IMR-90 (cell line): ENCODE data around the gene MGAT1. TPM values are rescaled to one million over a fixed set of nuclear protein-coding genes. Genes with fewer than 3 reads are reported as not detected.
"Not testable (repeated sequence)": the region's sequence is repeated elsewhere in the genome, so short reads cannot be mapped to it uniquely, and the experiment has no call there.

Source experiments
- ATAC-seq: fragments of 200-7000 bp; cut with Tn5 transposase; 2 replicates; pipeline ENCODE4 v1.9.1; 2020; ENCODE audit warnings: low read depth, mild to moderate bottlenecking, moderate library complexity
- BruUV-seq: library from RNA; stranded (reverse); fragments of 400-500 nt; replicated peaks from 2 replicates; lab custom pipeline; 2021; lab: Mats Ljungman, UMichigan
- CTCF ChIA-PET: fragments of 300-600 bp; formaldehyde crosslinking; extraction: SDS; loops from one replicate; lab custom pipeline; 2021; ENCODE audit warnings: antibody characterized with exemption; lab: Yijun Ruan, JAX
- POLR2A ChIA-PET: fragments of 300-600 bp; sonication (Branson Sonifier 250); formaldehyde crosslinking; loops from one replicate; lab custom pipeline; 2022; ENCODE audit warnings: antibody characterized with exemption; ENCODE audit not compliant: unreplicated experiment; lab: Charles Lee
- DNase-seq: peaks from one replicate; pipeline ENCODE4 v3.0.0; 2013
- H2AFZ ChIP-seq: replicated peaks from 2 replicates; pipeline ENCODE3; 2013; ENCODE audit warnings: low read length, mild to moderate bottlenecking; ENCODE audit not compliant: poor library complexity
- H2AK5ac ChIP-seq: 2 replicates; pipeline ENCODE4 v1.6.1; 2013; ENCODE audit warnings: low read depth, low read length, inconsistent platforms
- H2AK9ac ChIP-seq: replicated peaks from 2 replicates; pipeline ENCODE3; 2013; ENCODE audit warnings: mild to moderate bottlenecking, low read depth, low read length, moderate library complexity; ENCODE audit not compliant: poor library complexity
- H2BK120ac ChIP-seq: 2 replicates; pipeline ENCODE4 v1.6.1; 2013; ENCODE audit warnings: low read depth, low read length, inconsistent platforms
- H2BK15ac ChIP-seq: 3 replicates; pipeline ENCODE4 v1.6.1; 2013; ENCODE audit warnings: low read depth, low read length, inconsistent platforms
- H2BK20ac ChIP-seq: 2 replicates; pipeline ENCODE4 v1.6.1; 2013; ENCODE audit warnings: low read depth, mild to moderate bottlenecking, inconsistent platforms, low read length, moderate library complexity
- H2BK5ac ChIP-seq: 2 replicates; pipeline ENCODE4 v1.6.1; 2013; ENCODE audit warnings: mild to moderate bottlenecking, low read depth, low read length, inconsistent platforms; ENCODE audit not compliant: poor library complexity, severe bottlenecking
- H3K14ac ChIP-seq: replicated peaks from 2 replicates; pipeline ENCODE4 v1.6.1; 2013; ENCODE audit warnings: low read depth, low read length, inconsistent platforms
- H3K18ac ChIP-seq: 2 replicates; pipeline ENCODE4 v1.6.1; 2013; ENCODE audit warnings: low read depth, low read length, control low read depth
- H3K23ac ChIP-seq: 2 replicates; pipeline ENCODE4 v1.6.1; 2013; ENCODE audit warnings: low read depth, low read length, inconsistent platforms
- H3K27ac ChIP-seq: 2 replicates; pipeline ENCODE4 v1.5.1; 2013; ENCODE audit warnings: mild to moderate bottlenecking, control low read depth, low read length; ENCODE audit not compliant: insufficient read depth
- H3K27me3 ChIP-seq: 2 replicates; pipeline ENCODE4 v1.6.1; 2013; ENCODE audit warnings: low read length; ENCODE audit not compliant: control insufficient read depth, insufficient read depth
- H3K36me3 ChIP-seq: 2 replicates; pipeline ENCODE4 v1.6.1; 2013; ENCODE audit warnings: low read length, mixed read lengths; ENCODE audit not compliant: control insufficient read depth, insufficient read depth
- H3K4ac ChIP-seq: 2 replicates; pipeline ENCODE4 v1.6.1; 2013; ENCODE audit warnings: low read depth, low read length, inconsistent platforms
- H3K4me1 ChIP-seq: 2 replicates; pipeline ENCODE4 v1.6.1; 2013; ENCODE audit warnings: low read length, mixed read lengths; ENCODE audit not compliant: control insufficient read depth, insufficient read depth
- H3K4me2 ChIP-seq: 2 replicates; pipeline ENCODE4 v1.6.1; 2013; ENCODE audit warnings: low read depth, mild to moderate bottlenecking, control low read depth, low read length, moderate library complexity
- H3K4me3 ChIP-seq: 2 replicates; pipeline ENCODE4 v1.5.1; 2013; ENCODE audit warnings: low read depth, mild to moderate bottlenecking, control low read depth, low read length, moderate library complexity; ENCODE audit not compliant: insufficient read depth
- H3K56ac ChIP-seq: 2 replicates; pipeline ENCODE4 v1.6.1; 2013; ENCODE audit warnings: low read length, inconsistent platforms; ENCODE audit not compliant: insufficient read depth; ENCODE audit errors: extremely low read depth
- H3K79me1 ChIP-seq, 2 experiments: 2 replicates each; pipeline ENCODE4 v1.6.1; 2013; ENCODE audit warnings: low read length in 2 of 2, inconsistent platforms in 1 of 2, low read depth in 1 of 2
- H3K9ac ChIP-seq: 2 replicates; pipeline ENCODE4 v1.6.1; 2013; ENCODE audit warnings: low read depth, low read length, control low read depth
- H3K9me1 ChIP-seq: 2 replicates; pipeline ENCODE4 v1.6.1; 2013; ENCODE audit warnings: low read length, inconsistent platforms; ENCODE audit not compliant: insufficient read depth
- H3K9me3 ChIP-seq: 2 replicates; pipeline ENCODE4 v1.6.1; 2013; ENCODE audit warnings: low read length; ENCODE audit not compliant: control insufficient read depth, insufficient read depth
- H4K20me1 ChIP-seq: 2 replicates; pipeline ENCODE4 v1.6.1; 2013; ENCODE audit warnings: low read length, inconsistent platforms; ENCODE audit not compliant: insufficient read depth
- H4K5ac ChIP-seq: 2 replicates; pipeline ENCODE4 v1.6.1; 2013; ENCODE audit warnings: mild to moderate bottlenecking, low read depth, low read length, control low read depth
- H4K8ac ChIP-seq, 2 experiments: 2 replicates each; pipeline ENCODE4 v1.6.1; 2013; ENCODE audit warnings: low read depth in 2 of 2, low read length in 2 of 2, control low read depth in 1 of 2, inconsistent platforms in 1 of 2
- H4K91ac ChIP-seq: 2 replicates; pipeline ENCODE4 v1.6.1; 2013; ENCODE audit warnings: low read depth, low read length, inconsistent platforms; ENCODE audit not compliant: insufficient read depth
- WGBS, 2 experiments: methylation state at CpG; one replicate each; pipeline versions ENCODE4 v1.1.5 to v1.1.7; 2013; ENCODE audit warnings: missing lambda C conversion rate in 2 of 2; ENCODE audit not compliant: insufficient read length in 1 of 2; ENCODE audit errors: extremely low coverage in 2 of 2; 5-methylcytosine and 5-hydroxymethylcytosine counted together
- dilution Hi-C: fragments of 300-500 bp; cut with HindIII; formaldehyde crosslinking; loops from one replicate; pipeline ENCODE4 v1.14.3; 2018; ENCODE audit warnings: low sequenced_read_pairs; ENCODE audit not compliant: unreplicated experiment
- in situ Hi-C: fragments of 300-500 bp; cut with MboI; formaldehyde crosslinking; loops from 3 replicates; pipeline ENCODE4 v1.14.3; 2019; ENCODE audit warnings: low sequenced_read_pairs, inconsistent platforms, mixed read lengths
- intact Hi-C: fragments of 100-400 bp; cut with micrococcal nuclease; formaldehyde crosslinking; loops from 2 replicates; pipeline ENCODE4 v1.10.0; 2022
- polyA plus RNA-seq, 3 experiments: library from polyadenylated mRNA; depleted of rRNA; stranded (reverse); fragments of >200 nt; gene quantifications; 2 replicates each; pipeline ENCODE4 v1.2.3, GENCODE V29; 2012; ENCODE audit warnings: low replicate concordance in 1 of 3
- total RNA-seq: library from RNA; depleted of rRNA; stranded (reverse); fragments of >200 nt; gene quantifications from 2 replicates; pipeline ENCODE4 v1.2.3, GENCODE V29; 2012

The MGAT1 gene
- total and polyA plus RNA-seq, 2 of the 4 experiments (the other 2 are of a cell fraction), result 56.3 to 141 TPM

DNA sequence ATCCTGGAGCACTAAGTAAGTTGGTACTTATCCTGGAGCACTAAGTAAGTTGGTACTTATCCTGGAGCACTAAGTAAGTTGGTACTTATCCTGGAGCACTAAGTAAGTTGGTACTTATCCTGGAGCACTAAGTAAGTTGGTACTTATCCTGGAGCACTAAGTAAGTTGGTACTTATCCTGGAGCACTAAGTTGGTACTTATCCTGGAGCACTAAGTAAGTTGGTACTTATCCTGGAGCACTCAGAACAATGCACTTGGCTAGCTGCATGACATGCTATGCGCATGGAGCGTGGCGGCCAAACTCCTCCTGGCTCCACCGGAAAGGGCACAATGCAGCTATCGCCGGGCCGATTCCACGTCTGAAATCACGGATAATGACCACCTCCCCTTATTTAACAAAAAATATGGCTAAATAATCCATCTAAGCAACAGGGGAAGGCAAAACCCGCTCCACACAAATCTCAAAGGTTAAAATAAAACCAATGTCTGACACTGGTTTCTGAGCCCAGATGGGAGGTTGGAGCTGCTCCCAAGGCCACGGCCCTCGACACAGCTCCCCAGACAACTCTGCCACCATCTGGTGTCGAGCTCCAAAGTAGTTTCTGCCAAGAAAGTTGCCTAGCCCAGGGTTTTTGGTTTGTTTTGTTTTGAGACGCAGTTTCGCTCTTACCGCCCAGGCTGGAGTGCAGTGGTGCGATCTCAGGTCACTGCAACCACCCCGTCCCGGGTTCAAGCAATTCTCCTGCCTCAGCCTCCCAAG, 13.8 kb downstream of the MGAT1 start:
- Histone ChIP-seq H3K79me1 (peaks cover 13 to 72% of the 10 kb centered on the region in 2 experiments; a peak in 3 of 4 replicates), H3K4me1 (peaks cover 30% of the 10 kb centered on the region), H3K9me1 (peaks cover 12% of the 10 kb centered on the region; the same call in 1 of the 2 replicates), H4K20me1 (peaks cover 36% of the 10 kb centered on the region), H3K36me3 (peaks cover 37% of the 10 kb centered on the region)
- H2BK5ac ChIP-seq, H3K56ac ChIP-seq, H3K27ac ChIP-seq, H2BK120ac ChIP-seq, H3K27me3 ChIP-seq, H4K91ac ChIP-seq, intact Hi-C loops, H3K14ac ChIP-seq, DNase-seq, H2BK20ac ChIP-seq, H2BK15ac ChIP-seq, dilution Hi-C loops, H2AK5ac ChIP-seq, H4K8ac ChIP-seq, H3K4me3 ChIP-seq, H2AFZ ChIP-seq, H3K4me2 ChIP-seq, ATAC-seq, H3K9me3 ChIP-seq, BruUV-seq, H3K4ac ChIP-seq, H3K23ac ChIP-seq, H2AK9ac ChIP-seq, in situ Hi-C loops, POLR2A ChIA-PET, H4K5ac ChIP-seq, H3K9ac ChIP-seq, CTCF ChIA-PET, H3K18ac ChIP-seq: not testable (repeated sequence)
- WGBS, 2 experiments, result 95% methylated on average over 7 of the region's 19 CpGs; no CpG with 5 or more reads in 1 of the 2 experiments
